ENCODE measurements around the gene PRH2. TPM values are rescaled to one million over a fixed set of nuclear protein-coding genes. Genes with fewer than 3 reads are reported as not detected.

PRH2 gene
- total and polyA plus RNA-seq, 9 donors, result 0.27 to 0.49 (median 0.35) TPM; not detected in 6

- Histone ChIP-seq H3K36me3 (ENCODE audit: control insufficient read depth, insufficient read depth, low read length) (no peaks in the 10 kb centered on the region), H3K27ac (ENCODE audit: low read length) (no peak overlapping the region), H3K4me1 (ENCODE audit: control insufficient read depth, insufficient read depth, low read length) (no peaks in the 10 kb centered on the region), H3K9me3 (replicated peaks; ENCODE audit: control insufficient read depth, low read depth, low read length) (peaks cover 13% of the 10 kb centered on the region), H3K4me3 (ENCODE audit: low read length) (no peak overlapping the region), H3K27me3 (ENCODE audit: control insufficient read depth, insufficient read depth, low read length) (no peaks in the 10 kb centered on the region)
- no peak for DNase-seq
Measured at GRCh38 chr12:10957741-10958140, 28.7 kb downstream of the PRH2 start.

GRCh38 chr12:10959804-10960203 is 30.8 kb downstream of the PRH2 start:
- peaks cover 5% of the 10 kb centered on the region for H3K9me3 ChIP-seq (replicated peaks; ENCODE audit: control insufficient read depth, low read depth, low read length)
- H3K27me3 ChIP-seq (ENCODE audit: control insufficient read depth, insufficient read depth, low read length), result no peaks in the 10 kb centered on the region
- no peaks in the 10 kb centered on the region for H3K36me3 ChIP-seq (ENCODE audit: control insufficient read depth, insufficient read depth, low read length)
- no peaks in the 10 kb centered on the region for H3K4me1 ChIP-seq (ENCODE audit: control insufficient read depth, insufficient read depth, low read length)
- no CpG with 5 or more reads among the region's 2 CpGs for WGBS (ENCODE audit: insufficient coverage)
- DNase-seq, result no peak
- H3K4me3 ChIP-seq (ENCODE audit: low read length), result no peak overlapping the region
- H3K27ac ChIP-seq (ENCODE audit: low read length), result no peak overlapping the region

DNA sequence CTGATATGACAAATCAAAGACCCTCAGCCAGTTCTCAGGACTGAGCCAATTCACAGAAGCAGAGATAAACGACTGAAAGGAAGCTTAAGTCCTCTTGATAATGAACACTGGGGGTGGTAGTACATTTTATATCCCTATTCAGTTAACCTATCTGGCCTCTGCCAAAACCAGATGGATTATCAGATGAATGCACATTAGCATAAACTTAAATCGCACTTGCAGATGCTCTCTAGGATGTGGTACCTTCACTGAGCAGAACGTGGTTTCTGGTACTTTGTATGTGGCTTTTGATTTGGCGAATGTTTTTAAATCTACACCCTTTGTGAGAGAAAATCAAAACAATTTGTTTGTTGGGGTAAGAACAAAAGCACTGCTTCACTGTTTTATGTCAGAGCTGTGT is 31.2 kb downstream of the PRH2 start:
- DNase-seq, result no peak
- no peaks in the 10 kb centered on the region for H3K36me3 ChIP-seq (ENCODE audit: control insufficient read depth, insufficient read depth, low read length)
- H3K27me3 ChIP-seq (ENCODE audit: control insufficient read depth, insufficient read depth, low read length), result no peaks in the 10 kb centered on the region
- no CpG with 5 or more reads among the region's 4 CpGs for WGBS (ENCODE audit: insufficient coverage)
- no peak overlapping the region for H3K4me3 ChIP-seq (ENCODE audit: low read length)
- H3K9me3 ChIP-seq (replicated peaks; ENCODE audit: control insufficient read depth, low read depth, low read length), result peaks cover 3% of the 10 kb centered on the region
- H3K4me1 ChIP-seq (ENCODE audit: control insufficient read depth, insufficient read depth, low read length), result no peaks in the 10 kb centered on the region
- no peak overlapping the region for H3K27ac ChIP-seq (ENCODE audit: low read length)

DNA sequence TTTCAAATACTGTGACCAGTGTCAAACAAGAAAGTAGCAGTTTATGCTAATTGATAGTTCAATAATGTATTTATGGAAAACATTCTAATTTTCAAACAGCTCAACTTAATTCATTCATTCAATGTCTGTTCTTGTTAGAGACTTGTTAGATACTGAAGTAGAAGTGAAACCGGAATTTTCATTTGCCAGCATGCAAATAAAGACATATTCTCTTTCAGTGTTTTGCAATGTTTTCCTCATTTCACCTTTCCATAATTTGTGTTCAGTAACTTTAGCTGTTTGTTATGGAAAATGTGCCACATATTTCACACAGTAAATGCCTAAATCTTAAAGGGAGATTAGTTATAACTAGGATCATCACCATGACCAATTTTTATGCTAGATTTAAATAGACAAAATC is 36.4 kb downstream of the PRH2 start:
- H3K27ac ChIP-seq (ENCODE audit: low read length), result no peak overlapping the region
- H3K4me1 ChIP-seq (ENCODE audit: control insufficient read depth, insufficient read depth, low read length), result no peaks in the 10 kb centered on the region
- no peaks in the 10 kb centered on the region for H3K27me3 ChIP-seq (ENCODE audit: control insufficient read depth, insufficient read depth, low read length)
- no peak overlapping the region for H3K4me3 ChIP-seq (ENCODE audit: low read length)
- WGBS (ENCODE audit: insufficient coverage), result no CpG with 5 or more reads among the region's 1 CpG
- H3K9me3 ChIP-seq (replicated peaks; ENCODE audit: control insufficient read depth, low read depth, low read length), result no peaks in the 10 kb centered on the region
- H3K36me3 ChIP-seq (ENCODE audit: control insufficient read depth, insufficient read depth, low read length), result no peaks in the 10 kb centered on the region
- no peak for DNase-seq

DNA sequence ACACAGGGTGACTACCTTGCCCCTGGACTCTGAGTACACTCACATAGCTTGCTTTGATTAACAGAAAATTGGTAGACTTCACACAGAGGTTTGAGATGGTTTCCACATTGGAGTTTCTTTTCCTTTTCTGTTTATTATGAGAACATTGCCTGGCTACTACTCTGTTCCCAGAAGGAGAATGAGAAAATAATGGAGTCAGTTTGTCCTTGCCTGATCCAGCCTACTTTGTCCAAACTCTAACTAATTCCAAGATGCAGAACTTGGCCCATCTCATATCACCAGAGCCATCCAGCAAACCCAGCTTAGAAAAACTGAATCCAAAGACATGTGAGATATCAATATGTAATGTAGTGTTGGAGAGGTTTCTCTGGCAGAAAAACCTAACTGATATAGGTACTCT is 37.3 kb downstream of the PRH2 start:
- no peak overlapping the region for H3K4me3 ChIP-seq (ENCODE audit: low read length)
- no peaks in the 10 kb centered on the region for H3K4me1 ChIP-seq (ENCODE audit: control insufficient read depth, insufficient read depth, low read length)
- DNase-seq, result no peak
- H3K9me3 ChIP-seq (replicated peaks; ENCODE audit: control insufficient read depth, low read depth, low read length), result no peaks in the 10 kb centered on the region
- H3K36me3 ChIP-seq (ENCODE audit: control insufficient read depth, insufficient read depth, low read length), result no peaks in the 10 kb centered on the region
- no peaks in the 10 kb centered on the region for H3K27me3 ChIP-seq (ENCODE audit: control insufficient read depth, insufficient read depth, low read length)
- H3K27ac ChIP-seq (ENCODE audit: low read length), result no peak overlapping the region

DNA sequence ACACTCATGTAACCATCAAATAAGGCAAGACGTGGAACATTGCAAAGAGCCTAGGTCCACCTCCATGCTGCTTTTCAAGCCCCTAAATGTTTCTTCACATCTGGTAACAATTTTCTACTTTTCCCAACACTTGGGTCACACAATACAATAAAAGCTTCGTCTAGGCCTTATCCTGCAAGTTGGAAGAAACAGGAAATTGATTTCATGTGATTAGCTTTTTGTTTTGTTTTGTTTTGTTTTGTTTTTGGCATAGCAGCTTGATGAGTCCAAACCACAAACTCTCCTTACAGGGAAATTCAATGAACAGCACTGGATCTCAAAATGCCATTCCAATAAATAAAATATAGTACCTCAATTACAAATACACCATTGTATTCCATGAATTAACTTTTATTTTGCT is 38.4 kb downstream of the PRH2 start:
- no peak overlapping the region for H3K27ac ChIP-seq (ENCODE audit: low read length)
- H3K9me3 ChIP-seq (replicated peaks; ENCODE audit: control insufficient read depth, low read depth, low read length), result no peaks in the 10 kb centered on the region
- 17% methylated on average over 1 of the region's 2 CpGs for WGBS (ENCODE audit: insufficient coverage)
- no peaks in the 10 kb centered on the region for H3K4me1 ChIP-seq (ENCODE audit: control insufficient read depth, insufficient read depth, low read length)
- H3K27me3 ChIP-seq (ENCODE audit: control insufficient read depth, insufficient read depth, low read length), result no peaks in the 10 kb centered on the region
- no peak overlapping the region for H3K4me3 ChIP-seq (ENCODE audit: low read length)
- H3K36me3 ChIP-seq (ENCODE audit: control insufficient read depth, insufficient read depth, low read length), result no peaks in the 10 kb centered on the region
- peak; percentile 64 for DNase-seq

DNA sequence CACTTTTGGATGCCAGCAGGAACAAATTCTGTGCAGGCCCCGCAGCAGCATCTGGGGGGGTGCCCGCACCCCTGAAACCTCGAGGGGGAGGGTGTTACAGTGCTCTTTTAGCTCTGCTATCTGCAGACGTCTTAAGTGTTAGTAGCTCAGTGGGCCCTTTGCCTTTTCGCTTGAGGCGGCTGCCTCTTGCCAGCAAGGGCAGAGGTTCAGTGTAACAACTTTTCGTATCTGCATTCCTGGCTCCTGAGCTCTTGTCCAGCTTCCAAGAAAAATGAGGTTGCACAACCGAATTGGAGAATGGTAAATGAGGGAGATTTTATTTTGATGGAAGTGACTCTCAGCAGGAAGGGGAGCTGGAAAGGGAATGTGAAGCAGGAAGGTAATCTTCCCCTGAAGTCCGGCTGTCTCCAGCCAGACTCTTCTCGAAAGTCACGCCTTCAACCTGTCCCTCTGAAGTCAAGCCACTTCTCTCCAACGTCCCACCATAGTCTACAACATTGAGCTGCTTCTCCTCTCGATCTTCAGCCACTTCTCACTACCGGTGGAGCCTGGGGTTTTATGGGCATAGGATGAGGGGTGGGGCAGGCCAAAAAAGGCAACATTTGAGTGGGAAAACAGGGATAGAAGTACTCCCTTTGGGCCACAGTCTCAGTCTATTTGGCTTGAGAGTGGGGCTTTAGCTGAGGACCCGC is 39.9 kb downstream of the PRH2 start:
- Histone ChIP-seq H3K4me3 (ENCODE audit: low read length) (no peak overlapping the region), H3K27me3 (ENCODE audit: control insufficient read depth, insufficient read depth, low read length) (no peaks in the 10 kb centered on the region), H3K9me3 (replicated peaks; ENCODE audit: control insufficient read depth, low read depth, low read length) (no peaks in the 10 kb centered on the region), H3K27ac (ENCODE audit: low read length) (no peak overlapping the region), H3K36me3 (ENCODE audit: control insufficient read depth, insufficient read depth, low read length) (no peaks in the 10 kb centered on the region), H3K4me1 (ENCODE audit: control insufficient read depth, insufficient read depth, low read length) (no peaks in the 10 kb centered on the region)
- peak; percentile 11 for DNase-seq
- 61% methylated on average over 8 of the region's 15 CpGs for WGBS (ENCODE audit: insufficient coverage)

- no peaks in the 10 kb centered on the region for H3K27me3 ChIP-seq (ENCODE audit: control insufficient read depth, insufficient read depth, low read length)
- H3K4me1 ChIP-seq (ENCODE audit: control insufficient read depth, insufficient read depth, low read length), result no peaks in the 10 kb centered on the region
- no peak overlapping the region for H3K27ac ChIP-seq (ENCODE audit: low read length)
- H3K9me3 ChIP-seq (replicated peaks; ENCODE audit: control insufficient read depth, low read depth, low read length), result peaks cover 3% of the 10 kb centered on the region
- WGBS (ENCODE audit: insufficient coverage), result no CpG with 5 or more reads among the region's 3 CpGs
- DNase-seq, result no peak
- H3K4me3 ChIP-seq (ENCODE audit: low read length), result no peak overlapping the region
- H3K36me3 ChIP-seq (ENCODE audit: control insufficient read depth, insufficient read depth, low read length), result no peaks in the 10 kb centered on the region
Measured at GRCh38 chr12:10974965-10975364, 45.9 kb downstream of the PRH2 start.

DNA sequence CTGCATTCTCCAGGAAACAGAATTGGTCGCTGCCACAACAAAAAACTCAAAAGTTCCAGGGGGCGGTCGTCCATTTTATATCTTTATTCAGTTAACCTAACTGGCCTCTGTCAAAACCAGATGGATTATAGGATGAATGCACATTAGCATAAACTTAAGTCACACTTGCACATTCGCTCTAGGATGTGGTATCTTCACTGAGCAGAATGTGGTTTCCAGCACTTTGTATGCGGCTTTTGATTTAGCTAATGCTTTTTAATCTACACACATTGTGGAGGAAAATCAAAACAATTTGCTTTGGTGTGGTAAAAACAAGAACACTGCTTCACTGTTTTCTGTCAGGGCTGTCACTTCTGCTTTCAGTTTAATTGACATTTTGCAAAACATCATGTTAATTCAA is 53.2 kb downstream of the PRH2 start:
- WGBS (ENCODE audit: insufficient coverage), result no CpG with 5 or more reads among the region's 5 CpGs
- H3K9me3 ChIP-seq (replicated peaks; ENCODE audit: control insufficient read depth, low read depth, low read length), result no peaks in the 10 kb centered on the region
- no peaks in the 10 kb centered on the region for H3K4me1 ChIP-seq (ENCODE audit: control insufficient read depth, insufficient read depth, low read length)
- no peaks in the 10 kb centered on the region for H3K36me3 ChIP-seq (ENCODE audit: control insufficient read depth, insufficient read depth, low read length)
- no peak overlapping the region for H3K27ac ChIP-seq (ENCODE audit: low read length)
- H3K27me3 ChIP-seq (ENCODE audit: control insufficient read depth, insufficient read depth, low read length), result no peaks in the 10 kb centered on the region
- no peak overlapping the region for H3K4me3 ChIP-seq (ENCODE audit: low read length)
- no peak for DNase-seq

All from muscle of leg (tissue), 11 donors.